ENCODE data around the gene TNFRSF18. TPM values are rescaled to one million over a fixed set of nuclear protein-coding genes. Genes with fewer than 3 reads are reported as not detected.
"Not testable (repeated sequence)": the region's sequence is repeated elsewhere in the genome, so short reads cannot be mapped to it uniquely, and the experiment has no call there.

Gene TNFRSF18
- polyA plus RNA-seq, 2 donors: 1.9 to 4.3 TPM

GRCh38 chr1:1178794-1179331 is 27.5 kb downstream of the TNFRSF18 start:
- Histone ChIP-seq H3K4me3 (ENCODE audit: low read depth in 1 of 2, low read length in 2 of 2) (no peak overlapping the region), H3K27me3 (ENCODE audit: control insufficient read depth in 1 of 2, insufficient read depth in 2 of 2, low read length in 2 of 2) (no peaks in the 10 kb centered on the region), H3K27ac (ENCODE audit: low read depth in 2 of 2, low read length in 1 of 2) (no peak overlapping the region), H3K9me3 (ENCODE audit: control insufficient read depth in 2 of 2, insufficient read depth in 1 of 2, low read depth in 1 of 2, low read length in 1 of 2) (peaks cover 0 to 2% of the 10 kb centered on the region in 2 donors), H3K36me3 (ENCODE audit: control insufficient read depth in 2 of 2, insufficient read depth in 2 of 2, low read length in 1 of 2) (peaks cover 0 to 10% of the 10 kb centered on the region in 2 donors), H3K4me1 (ENCODE audit: control insufficient read depth in 2 of 2, insufficient read depth in 2 of 2, low read length in 1 of 2) (peaks cover 2 to 3% of the 10 kb centered on the region in 2 donors)
- 90 to 93% methylated on average over 28 to 32 of the region's 32 CpGs for WGBS, 2 donors

- Histone ChIP-seq H3K36me3 (ENCODE audit: control insufficient read depth in 2 of 2, insufficient read depth in 2 of 2, low read length in 1 of 2) (peaks cover 0 to 10% of the 10 kb centered on the region in 2 donors), H3K27me3 (ENCODE audit: control insufficient read depth in 1 of 2, insufficient read depth in 2 of 2, low read length in 2 of 2) (no peaks in the 10 kb centered on the region), H3K27ac (ENCODE audit: low read depth in 2 of 2, low read length in 1 of 2) (no peak overlapping the region), H3K9me3 (ENCODE audit: control insufficient read depth in 2 of 2, insufficient read depth in 1 of 2, low read depth in 1 of 2, low read length in 1 of 2) (peaks cover 0 to 2% of the 10 kb centered on the region in 2 donors), H3K4me1 (ENCODE audit: control insufficient read depth in 2 of 2, insufficient read depth in 2 of 2, low read length in 1 of 2) (peaks cover 2 to 3% of the 10 kb centered on the region in 2 donors), H3K4me3 (ENCODE audit: low read depth in 1 of 2, low read length in 2 of 2) (no peak overlapping the region)
- 83 to 89% methylated on average over 21 of the region's 21 CpGs for WGBS, 2 donors
These were observed 28.8 kb downstream of the TNFRSF18 start for GRCh38 chr1:1177452-1178206.

DNA sequence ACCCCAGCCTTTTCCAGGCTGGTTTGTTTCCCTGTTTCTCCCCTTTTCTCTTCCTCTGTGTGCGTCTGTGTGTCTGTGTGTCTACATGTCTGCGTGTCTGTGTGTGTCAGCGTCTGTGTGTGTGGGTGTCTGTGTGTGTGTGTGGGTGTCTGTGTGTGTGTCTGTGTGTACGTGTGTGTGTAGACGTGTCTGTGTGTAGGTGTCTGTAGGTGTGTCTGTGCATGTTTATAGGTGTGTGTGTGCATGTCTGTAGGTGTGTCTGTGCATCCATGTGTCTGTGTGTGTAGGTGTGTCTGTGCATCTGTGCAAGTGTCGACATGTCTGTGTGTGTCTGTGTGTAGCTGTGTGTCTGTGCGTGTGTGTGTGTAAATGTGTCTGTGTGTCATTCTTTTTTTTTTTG is 29.5 kb downstream of the TNFRSF18 start:
- Histone ChIP-seq H3K9me3 (ENCODE audit: control insufficient read depth in 2 of 2, insufficient read depth in 1 of 2, low read depth in 1 of 2, low read length in 1 of 2) (peaks cover 0 to 2% of the 10 kb centered on the region in 2 donors), H3K36me3 (ENCODE audit: control insufficient read depth in 2 of 2, insufficient read depth in 2 of 2, low read length in 1 of 2) (peaks cover 0 to 10% of the 10 kb centered on the region in 2 donors), H3K27ac (ENCODE audit: low read depth in 2 of 2, low read length in 1 of 2) (no peak overlapping the region), H3K4me3 (ENCODE audit: low read depth in 1 of 2, low read length in 2 of 2) (no peak overlapping the region), H3K27me3 (ENCODE audit: control insufficient read depth in 1 of 2, insufficient read depth in 2 of 2, low read length in 2 of 2) (no peaks in the 10 kb centered on the region), H3K4me1 (ENCODE audit: control insufficient read depth in 2 of 2, insufficient read depth in 2 of 2, low read length in 1 of 2) (peaks cover 2 to 3% of the 10 kb centered on the region in 2 donors)
- WGBS, 2 donors: 69 to 83% methylated on average over 7 of the region's 7 CpGs

GRCh38 chr1:1176063-1176761 is 30.2 kb downstream of the TNFRSF18 start:
- not testable (repeated sequence) for H3K4me3 ChIP-seq (ENCODE audit: low read depth in 1 of 2, low read length in 2 of 2)

GRCh38 chr1:1175221-1176062 is 30.9 kb downstream of the TNFRSF18 start:
- no peak overlapping the region for H3K27ac ChIP-seq (ENCODE audit: low read depth in 2 of 2, low read length in 1 of 2)
- H3K9me3 ChIP-seq (ENCODE audit: control insufficient read depth in 2 of 2, insufficient read depth in 1 of 2, low read depth in 1 of 2, low read length in 1 of 2): peaks cover 0 to 2% of the 10 kb centered on the region in 2 donors
- WGBS, 2 donors: 84 to 88% methylated on average over 29 of the region's 29 CpGs
- peaks cover 2 to 3% of the 10 kb centered on the region in 2 donors for H3K4me1 ChIP-seq (ENCODE audit: control insufficient read depth in 2 of 2, insufficient read depth in 2 of 2, low read length in 1 of 2)
- peaks cover 0 to 10% of the 10 kb centered on the region in 2 donors for H3K36me3 ChIP-seq (ENCODE audit: control insufficient read depth in 2 of 2, insufficient read depth in 2 of 2, low read length in 1 of 2)
- no peak overlapping the region for H3K4me3 ChIP-seq (ENCODE audit: low read depth in 1 of 2, low read length in 2 of 2)
- H3K27me3 ChIP-seq (ENCODE audit: control insufficient read depth in 1 of 2, insufficient read depth in 2 of 2, low read length in 2 of 2): no peaks in the 10 kb centered on the region

More at GRCh38 chr1:1176063-1176761, 30.2 kb downstream of the TNFRSF18 start:
- whole genome bisulfite sequencing, 2 donors: 52 to 55% methylated on average over 22 of the region's 22 CpGs
- H3K4me1 ChIP-seq (ENCODE audit: control insufficient read depth in 2 of 2, insufficient read depth in 2 of 2, low read length in 1 of 2); H3K27ac ChIP-seq (ENCODE audit: low read depth in 2 of 2, low read length in 1 of 2); H3K9me3 ChIP-seq (ENCODE audit: control insufficient read depth in 2 of 2, insufficient read depth in 1 of 2, low read depth in 1 of 2, low read length in 1 of 2); H3K36me3 ChIP-seq (ENCODE audit: control insufficient read depth in 2 of 2, insufficient read depth in 2 of 2, low read length in 1 of 2); H3K27me3 ChIP-seq (ENCODE audit: control insufficient read depth in 1 of 2, insufficient read depth in 2 of 2, low read length in 2 of 2): not testable (repeated sequence)

- WGBS, 2 donors: 52 to 54% methylated on average over 29 to 35 of the region's 35 CpGs
- H3K36me3 ChIP-seq (ENCODE audit: control insufficient read depth in 2 of 2, insufficient read depth in 2 of 2, low read length in 1 of 2): peaks cover 0 to 16% of the 10 kb centered on the region in 2 donors
These were observed 32.5 kb downstream of the TNFRSF18 start, which contains the start of gene TTLL10 for GRCh38 chr1:1173793-1174415. Gene TTLL10, plus strand, starts transcription at chr1:1173880. Its CDS starts 5,336 bp downstream, at chr1:1179216.

DNA sequence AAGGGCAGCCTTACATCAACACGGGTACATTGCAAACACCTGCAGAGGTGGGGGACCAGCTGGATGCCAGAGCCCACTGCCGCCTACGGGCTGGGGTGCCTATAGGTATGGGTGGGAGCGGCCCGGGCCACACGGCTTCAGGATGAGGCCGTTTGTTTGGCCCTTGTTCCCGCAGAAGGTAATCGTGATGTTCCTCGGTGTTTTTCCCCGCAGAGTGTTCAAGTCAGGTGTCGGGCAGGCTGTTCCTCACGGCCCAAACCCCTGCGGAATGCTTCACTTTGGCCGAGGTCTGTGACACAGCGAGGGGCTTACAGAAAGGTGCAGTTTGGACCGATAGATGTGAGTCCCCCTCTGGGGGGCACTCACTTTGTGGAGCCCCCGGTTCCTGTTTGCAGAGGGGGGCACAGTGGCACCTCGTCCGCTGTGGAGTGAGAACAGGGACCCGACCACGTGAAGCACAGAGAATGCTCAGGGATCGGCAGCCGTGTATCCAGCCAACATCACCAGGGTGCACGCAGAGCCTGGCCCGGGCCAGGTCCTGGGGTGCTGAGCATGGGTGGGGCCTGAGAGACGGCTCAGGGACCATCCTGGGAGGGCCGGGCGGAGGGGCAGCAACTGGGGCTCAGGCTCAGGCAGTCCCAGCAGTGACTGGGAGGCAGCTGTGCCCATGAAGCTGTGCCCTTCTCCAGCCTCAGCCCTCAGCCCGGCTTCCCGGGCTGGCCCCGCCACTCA is 33.2 kb downstream of the TNFRSF18 start:
- no peak overlapping the region for H3K27ac ChIP-seq (ENCODE audit: low read depth in 2 of 2, low read length in 1 of 2)
- peaks cover 0 to 5% of the 10 kb centered on the region in 2 donors for H3K4me1 ChIP-seq (ENCODE audit: control insufficient read depth in 2 of 2, insufficient read depth in 2 of 2, low read length in 1 of 2)
- H3K36me3 ChIP-seq (ENCODE audit: control insufficient read depth in 2 of 2, insufficient read depth in 2 of 2, low read length in 1 of 2): peaks cover 0 to 18% of the 10 kb centered on the region in 2 donors
- WGBS, 2 donors: 61 to 63% methylated on average over 32 of the region's 32 CpGs
- no peak overlapping the region for H3K4me3 ChIP-seq (ENCODE audit: low read depth in 1 of 2, low read length in 2 of 2)
- peaks cover 0 to 2% of the 10 kb centered on the region in 2 donors for H3K9me3 ChIP-seq (ENCODE audit: control insufficient read depth in 2 of 2, insufficient read depth in 1 of 2, low read depth in 1 of 2, low read length in 1 of 2)
- no peaks in the 10 kb centered on the region for H3K27me3 ChIP-seq (ENCODE audit: control insufficient read depth in 1 of 2, insufficient read depth in 2 of 2, low read length in 2 of 2)

More at GRCh38 chr1:1173793-1174415, 32.5 kb downstream of the TNFRSF18 start, which contains the start of gene TTLL10:
- Histone ChIP-seq H3K4me3 (ENCODE audit: low read depth in 1 of 2, low read length in 2 of 2) (no peak within 1 kb of the TSS), H3K9me3 (ENCODE audit: control insufficient read depth in 2 of 2, insufficient read depth in 1 of 2, low read depth in 1 of 2, low read length in 1 of 2) (peaks cover 0 to 2% of the 10 kb centered on the region in 2 donors), H3K4me1 (ENCODE audit: control insufficient read depth in 2 of 2, insufficient read depth in 2 of 2, low read length in 1 of 2) (peaks cover 2 to 5% of the 10 kb centered on the region in 2 donors), H3K27me3 (ENCODE audit: control insufficient read depth in 1 of 2, insufficient read depth in 2 of 2, low read length in 2 of 2) (no peaks in the 10 kb centered on the region), H3K27ac (ENCODE audit: low read depth in 2 of 2, low read length in 1 of 2) (no peak within 1 kb of the TSS)

- peaks cover 0 to 2% of the 10 kb centered on the region in 2 donors for H3K9me3 ChIP-seq (ENCODE audit: control insufficient read depth in 2 of 2, insufficient read depth in 1 of 2, low read depth in 1 of 2, low read length in 1 of 2)
- H3K27me3 ChIP-seq (ENCODE audit: control insufficient read depth in 1 of 2, insufficient read depth in 2 of 2, low read length in 2 of 2): no peaks in the 10 kb centered on the region
- no peak overlapping the region for H3K27ac ChIP-seq (ENCODE audit: low read depth in 2 of 2, low read length in 1 of 2)
- peaks cover 1 to 13% of the 10 kb centered on the region in 2 donors for H3K4me1 ChIP-seq (ENCODE audit: control insufficient read depth in 2 of 2, insufficient read depth in 2 of 2, low read length in 1 of 2)
- H3K36me3 ChIP-seq (ENCODE audit: control insufficient read depth in 2 of 2, insufficient read depth in 2 of 2, low read length in 1 of 2): peaks cover 0 to 21% of the 10 kb centered on the region in 2 donors
- no peak overlapping the region for H3K4me3 ChIP-seq (ENCODE audit: low read depth in 1 of 2, low read length in 2 of 2)
- 72 to 73% methylated on average over 32 to 33 of the region's 33 CpGs for WGBS, 2 donors
These were observed 34.6 kb downstream of the TNFRSF18 start for GRCh38 chr1:1171546-1172340.

Measured in esophagus (tissue), 2 donors.